AG09309 (cell line): Measurements from ENCODE around the gene ART1.
"Not testable (repeated sequence)": the region's sequence is repeated elsewhere in the genome, so short reads cannot be mapped to it uniquely, and the experiment has no call there.

ENCODE experiments used
- DNase-seq: peaks from one replicate; pipeline ENCODE4 v3.0.0-alpha.2; 2010; ENCODE audit warnings: low read depth
- H3K4me3 ChIP-seq: 2 replicates; pipeline ENCODE4 v1.5.1; 2011; ENCODE audit warnings: mild to moderate bottlenecking, low read depth, low read length, moderate library complexity; ENCODE audit not compliant: control insufficient read depth
- CTCF ChIP-seq: IDR thresholded peaks from 2 replicates; pipeline ENCODE4 v1.5.1; 2011; ENCODE audit warnings: mild to moderate bottlenecking, low read depth, low read length, inconsistent platforms; ENCODE audit not compliant: insufficient read depth, control insufficient read depth; ENCODE audit errors: missing control alignments

The ART1 gene, protein sequence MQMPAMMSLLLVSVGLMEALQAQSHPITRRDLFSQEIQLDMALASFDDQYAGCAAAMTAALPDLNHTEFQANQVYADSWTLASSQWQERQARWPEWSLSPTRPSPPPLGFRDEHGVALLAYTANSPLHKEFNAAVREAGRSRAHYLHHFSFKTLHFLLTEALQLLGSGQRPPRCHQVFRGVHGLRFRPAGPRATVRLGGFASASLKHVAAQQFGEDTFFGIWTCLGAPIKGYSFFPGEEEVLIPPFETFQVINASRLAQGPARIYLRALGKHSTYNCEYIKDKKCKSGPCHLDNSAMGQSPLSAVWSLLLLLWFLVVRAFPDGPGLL

DNA sequence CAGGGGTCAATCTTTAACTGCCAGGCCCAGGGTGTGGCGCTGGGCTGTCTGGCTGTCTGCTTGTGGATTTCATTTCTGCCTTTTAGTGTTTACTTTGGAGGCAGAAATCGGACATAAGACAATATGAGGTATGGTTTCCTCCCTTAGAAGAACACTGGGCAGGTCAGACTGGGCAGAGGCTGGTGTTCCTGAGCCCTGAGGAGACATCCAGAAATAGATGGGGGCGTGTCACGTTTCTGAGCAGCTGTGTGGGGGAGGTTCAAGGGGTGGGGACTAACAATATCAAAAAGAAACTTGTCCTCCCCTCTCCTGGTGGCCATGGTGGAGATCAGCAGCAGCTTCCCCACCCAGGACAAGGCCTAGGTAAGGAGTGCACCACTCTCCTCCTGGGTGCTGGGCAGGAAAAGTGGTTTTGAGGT is at the start of gene ART1:
ART1 (plus strand) TSS at position 312 of the 419 bp plus-strand sequence. CDS start 14,086 bp downstream, outside the sequence.
- DNase-seq = no peak
- H3K4me3 ChIP-seq = no peak within 1 kb of the TSS

DNA sequence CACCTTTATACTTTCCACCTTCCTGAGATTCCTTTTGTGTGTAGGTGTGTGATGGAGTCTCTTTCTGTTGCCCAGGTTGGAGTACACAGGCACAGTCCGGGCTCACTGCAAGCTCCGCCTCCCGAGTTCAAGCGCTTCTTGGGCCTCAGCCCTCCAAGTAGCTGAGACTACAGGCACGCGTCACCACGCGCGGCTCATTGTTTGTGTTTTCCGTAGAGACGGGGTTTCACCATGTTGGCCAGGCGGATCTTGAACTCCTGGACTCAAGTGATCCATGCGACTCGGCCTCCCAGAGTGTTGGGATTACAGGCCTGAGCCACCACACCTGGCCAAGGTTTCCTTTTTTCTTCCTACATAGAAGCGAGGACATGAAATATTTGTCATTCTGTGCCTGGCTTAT is 47.2 kb upstream of the ART1 start:
- H3K4me3 ChIP-seq, DNase-seq: not testable (repeated sequence)

More for the DNA sequence above, at the start of gene ART1:
- no peak for TF ChIP-seq CTCF

DNA sequence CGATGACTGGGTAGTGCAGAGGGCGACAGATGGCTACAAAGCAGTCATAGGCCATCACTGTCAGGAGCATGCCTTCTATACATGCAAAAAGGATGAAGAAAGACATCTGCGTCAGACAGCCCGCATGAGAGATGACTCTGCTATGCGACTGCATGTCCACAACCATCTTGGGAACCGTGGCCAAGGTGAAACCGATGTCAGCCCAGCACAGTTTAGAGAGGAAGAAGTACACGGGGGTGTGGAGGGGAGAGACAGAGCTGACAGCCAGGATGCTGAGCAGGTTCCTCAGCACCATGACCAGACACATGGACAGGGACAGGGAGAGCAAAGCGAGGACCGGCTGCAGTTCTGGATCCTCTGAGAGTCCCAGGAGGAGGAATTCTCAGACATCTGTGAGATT is 44.7 kb upstream of the ART1 start:
- not testable (repeated sequence) for DNase-seq, H3K4me3 ChIP-seq

DNA sequence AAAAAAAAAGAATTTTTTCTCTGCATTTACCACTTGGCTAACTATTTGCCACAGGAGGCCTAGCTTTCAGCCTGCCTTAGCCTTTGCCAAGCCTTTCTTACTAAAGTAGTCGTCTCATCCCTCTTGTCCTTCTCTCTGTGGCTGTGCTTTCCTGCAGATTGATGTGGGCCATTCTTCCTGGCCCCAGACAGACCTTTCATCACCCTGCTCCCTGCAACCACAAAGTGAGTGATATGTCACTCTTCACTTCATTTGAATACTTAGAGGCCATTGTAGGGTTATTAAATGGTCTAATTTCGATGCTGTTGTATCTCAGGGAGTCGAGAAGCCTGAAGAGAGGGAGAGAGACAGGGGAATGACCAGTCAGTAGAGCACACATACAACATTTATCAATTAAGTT is 40.8 kb upstream of the ART1 start:
- no peak for DNase-seq
- no peak overlapping the region for H3K4me3 ChIP-seq
- no peak for TF ChIP-seq CTCF

GRCh38 chr11:3605283-3605662 is 39.7 kb upstream of the ART1 start:
- H3K4me3 ChIP-seq = no peak overlapping the region
- no peak for TF ChIP-seq CTCF

DNA sequence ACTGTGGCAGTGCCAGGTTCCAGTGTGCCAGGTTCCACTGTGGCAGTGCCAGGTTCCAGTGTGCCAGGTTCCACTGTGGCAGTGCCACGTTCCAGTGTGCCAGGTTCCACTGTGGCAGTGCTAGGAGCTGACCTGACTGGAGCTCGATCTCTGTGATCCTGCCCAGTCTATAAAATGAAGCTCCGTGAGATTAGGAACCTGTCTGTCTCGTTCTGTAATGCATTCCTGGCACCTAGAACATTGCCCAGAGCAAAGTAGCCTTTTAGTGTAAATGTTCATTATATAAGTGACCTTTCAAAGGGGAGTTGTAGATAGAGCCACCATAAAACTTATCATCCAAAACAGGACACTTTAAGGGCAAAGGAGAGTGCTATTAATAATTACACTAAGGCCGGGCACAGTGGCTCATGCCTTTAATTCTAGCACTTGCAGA is 39.1 kb upstream of the ART1 start:
- no peak for TF ChIP-seq CTCF
- no peak for DNase-seq
- no peak overlapping the region for H3K4me3 ChIP-seq

More at GRCh38 chr11:3605283-3605662, 39.7 kb upstream of the ART1 start:
- no peak for DNase-seq

GRCh38 chr11:3609416-3610265 is 35.3 kb upstream of the ART1 start:
- H3K4me3 ChIP-seq = no peak overlapping the region
- no peak for DNase-seq
- peak; percentile 88 for TF ChIP-seq CTCF

DNA sequence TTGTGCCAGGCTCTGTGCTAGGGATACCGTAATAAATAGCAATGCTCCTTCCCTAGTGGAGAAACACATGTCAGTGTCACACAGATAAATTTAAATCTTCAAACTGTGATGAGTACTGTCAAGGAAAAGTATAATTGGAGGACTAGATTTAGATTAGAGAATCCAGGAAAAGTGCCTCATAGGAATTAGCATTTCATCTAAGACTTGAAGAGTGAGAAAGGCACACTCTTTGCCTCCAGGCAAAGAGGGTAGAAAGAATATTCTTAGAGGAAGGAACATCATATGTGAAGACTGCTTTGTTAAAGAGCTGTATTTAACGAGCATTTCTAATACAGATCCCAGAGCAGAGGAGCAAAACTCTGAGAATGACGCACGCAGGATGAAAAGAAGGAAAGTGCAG is 34.1 kb upstream of the ART1 start:
- no peak for TF ChIP-seq CTCF
- DNase-seq = no peak
- H3K4me3 ChIP-seq = no peak overlapping the region
